GM18502 (cell line): ENCODE results near the gene TSPO.
A peak's percentile ranks its signal among the peaks of the same experiment; 100 is the strongest.

ENCODE experiments used
- ATAC-seq: cut with Tn5 transposase; IDR thresholded peaks from one replicate; pipeline ENCODE4 v1.9.1; 2021; ENCODE audit warnings: mild to moderate bottlenecking; ENCODE audit not compliant: unreplicated experiment, poor library complexity

The TSPO gene

GRCh38 chr22:43173976-43174720, 22.8 kb downstream of the TSPO start:
- ATAC-seq = no peak

GRCh38 chr22:43174941-43175531, 23.7 kb downstream of the TSPO start:
- ATAC-seq = no peak

GRCh38 chr22:43176090-43176489, 24.7 kb downstream of the TSPO start:
- ATAC-seq = no peak

- ATAC-seq = no peak
Measured at GRCh38 chr22:43177479-43177878, 26.1 kb downstream of the TSPO start.

- ATAC-seq = no peak
Measured at GRCh38 chr22:43179146-43179910, 28.0 kb downstream of the TSPO start.

- no peak for ATAC-seq
Measured at GRCh38 chr22:43179911-43180195, 28.5 kb downstream of the TSPO start.

- ATAC-seq = no peak
Measured at GRCh38 chr22:43180670-43181069, 29.3 kb downstream of the TSPO start.

- ATAC-seq = no peak
Measured at GRCh38 chr22:43181321-43182076, 30.1 kb downstream of the TSPO start.

- ATAC-seq = no peak
Measured at GRCh38 chr22:43182118-43182517, 30.8 kb downstream of the TSPO start.

- no peak for ATAC-seq
Measured at GRCh38 chr22:43182726-43183125, 31.4 kb downstream of the TSPO start.

GRCh38 chr22:43183496-43184277, 32.3 kb downstream of the TSPO start:
- no peak for ATAC-seq

- no peak for ATAC-seq
Measured at GRCh38 chr22:43185860-43186261, 34.5 kb downstream of the TSPO start.

- ATAC-seq = peak; percentile 53
Measured at GRCh38 chr22:43186272-43187170, 35.2 kb downstream of the TSPO start, which contains the start of gene TTLL12. Gene TTLL12 (minus strand): TSS chr22:43187134. CDS start chr22:43187069, 65 bp downstream.

- peak; percentile 78 for ATAC-seq
Measured at GRCh38 chr22:43187171-43188099, 36.1 kb downstream of the TSPO start.

GRCh38 chr22:43188829-43189545, 37.6 kb downstream of the TSPO start:
- no peak for ATAC-seq

GRCh38 chr22:43191831-43192230, 40.5 kb downstream of the TSPO start:
- no peak for ATAC-seq

- ATAC-seq = no peak
Measured at GRCh38 chr22:43197271-43197941, 46.0 kb downstream of the TSPO start.
